Coronary artery (tissue), 2 donors: Measurements from ENCODE around the gene SPATA21.

Experiments used
- DNase-seq: peaks from one replicate; pipeline ENCODE4 v3.0.0-alpha.2; 2017; ENCODE audit warnings: low spot score
- H3K27ac ChIP-seq, 2 donors: fragments of 200-600 bp; sonication (generic); one replicate each; pipeline ENCODE4 v1.5.1; 2016 to 2019
- H3K4me3 ChIP-seq: fragments of 200-600 bp; sonication (generic); 2 replicates; pipeline ENCODE4 v1.5.1; 2016; ENCODE audit warnings: mild to moderate bottlenecking, moderate library complexity
- TF ChIP-seq, protein P1 (sequence below): fragments of 200-600 bp; sonication (generic); IDR thresholded peaks from one replicate; pipeline ENCODE4 v1.5.1; 2019; ENCODE audit warnings: antibody characterized with exemption

The SPATA21 gene

DNA sequence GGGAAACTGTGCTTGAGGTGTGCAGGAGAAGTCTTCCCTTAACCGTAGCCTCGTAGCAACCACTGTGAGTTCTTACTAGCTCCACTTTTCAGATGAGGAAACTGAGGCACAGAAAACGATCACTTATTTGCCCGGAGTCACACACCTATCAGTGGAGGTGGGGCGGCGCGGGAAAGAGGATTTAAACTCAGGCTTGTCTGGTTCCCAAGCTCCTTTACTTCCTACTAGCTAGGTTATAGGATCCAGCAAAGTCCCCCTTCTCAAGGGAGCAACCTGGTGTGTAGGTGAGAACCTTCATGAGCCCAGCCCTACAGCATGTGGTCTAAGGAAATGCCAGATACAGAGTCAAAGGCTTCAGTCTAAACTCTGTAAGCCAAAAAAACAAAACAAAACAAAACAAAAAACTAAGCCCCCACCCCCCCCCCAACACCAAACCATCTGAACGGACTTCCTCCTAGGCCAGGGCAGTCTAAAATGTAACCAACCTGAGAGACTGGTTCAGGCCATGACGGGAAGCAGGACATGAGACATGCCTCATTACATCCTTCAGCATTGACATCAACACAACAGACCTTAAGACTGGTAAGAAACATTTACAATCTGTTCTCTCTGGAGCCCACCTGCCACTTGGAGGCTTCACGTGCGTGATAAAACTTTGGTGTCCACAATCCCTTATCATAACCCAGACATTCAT lies 84.2 kb downstream of the SPATA21 start:
- H3K4me3 ChIP-seq, result peak overlapping the region; percentile 99
- TF ChIP-seq, protein P1, sequence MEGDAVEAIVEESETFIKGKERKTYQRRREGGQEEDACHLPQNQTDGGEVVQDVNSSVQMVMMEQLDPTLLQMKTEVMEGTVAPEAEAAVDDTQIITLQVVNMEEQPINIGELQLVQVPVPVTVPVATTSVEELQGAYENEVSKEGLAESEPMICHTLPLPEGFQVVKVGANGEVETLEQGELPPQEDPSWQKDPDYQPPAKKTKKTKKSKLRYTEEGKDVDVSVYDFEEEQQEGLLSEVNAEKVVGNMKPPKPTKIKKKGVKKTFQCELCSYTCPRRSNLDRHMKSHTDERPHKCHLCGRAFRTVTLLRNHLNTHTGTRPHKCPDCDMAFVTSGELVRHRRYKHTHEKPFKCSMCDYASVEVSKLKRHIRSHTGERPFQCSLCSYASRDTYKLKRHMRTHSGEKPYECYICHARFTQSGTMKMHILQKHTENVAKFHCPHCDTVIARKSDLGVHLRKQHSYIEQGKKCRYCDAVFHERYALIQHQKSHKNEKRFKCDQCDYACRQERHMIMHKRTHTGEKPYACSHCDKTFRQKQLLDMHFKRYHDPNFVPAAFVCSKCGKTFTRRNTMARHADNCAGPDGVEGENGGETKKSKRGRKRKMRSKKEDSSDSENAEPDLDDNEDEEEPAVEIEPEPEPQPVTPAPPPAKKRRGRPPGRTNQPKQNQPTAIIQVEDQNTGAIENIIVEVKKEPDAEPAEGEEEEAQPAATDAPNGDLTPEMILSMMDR, result no peak
- peak overlapping the region; percentile 96 to 99 for H3K27ac ChIP-seq
- DNase-seq, result no peak

DNA sequence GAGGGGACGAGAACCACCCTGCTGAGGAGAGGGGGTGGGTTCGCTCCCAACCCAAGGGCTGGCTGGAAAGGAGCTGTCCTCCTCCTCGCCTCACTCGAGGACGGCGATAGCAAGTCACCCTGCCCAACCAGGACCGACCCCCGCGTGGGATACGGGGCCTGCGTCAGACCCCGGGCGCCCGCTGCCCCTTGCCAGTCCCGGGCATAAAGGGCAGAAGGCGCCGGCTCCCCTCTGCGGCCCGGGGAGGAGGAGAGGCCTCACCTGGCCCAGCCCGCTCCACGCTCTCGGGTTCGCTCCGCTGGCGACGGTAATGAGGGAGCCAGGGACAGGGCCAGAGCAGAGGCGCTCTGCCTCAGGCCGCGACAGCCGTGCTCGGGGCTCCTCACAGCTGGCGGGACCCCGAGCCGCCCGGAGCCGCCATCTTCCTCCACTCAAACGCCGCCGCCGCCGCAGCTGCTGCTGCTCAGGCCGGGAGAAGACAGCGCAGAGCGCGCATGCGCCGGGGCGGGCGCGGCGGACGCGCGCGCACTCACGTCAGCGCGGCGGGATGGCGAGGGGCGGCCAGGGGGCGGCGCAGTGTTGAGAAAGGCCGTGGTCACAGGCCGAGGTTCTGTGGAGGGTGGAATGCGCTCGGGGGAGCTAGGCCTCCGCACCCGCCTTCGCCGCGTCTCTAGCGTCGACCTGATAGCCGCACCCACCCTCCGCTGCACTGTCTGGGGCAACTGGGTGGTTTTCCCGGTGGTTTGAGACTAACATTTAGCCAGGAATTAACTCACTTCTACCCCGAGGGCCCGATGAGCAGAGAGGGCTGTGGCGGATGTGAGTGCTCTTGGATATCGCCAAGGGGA lies 85.0 kb downstream of the SPATA21 start, which contains the start of gene FBXO42:
TSS of gene FBXO42 (minus strand) at position 487 of the 848 bp plus-strand sequence. CDS start 37,062 bp downstream, outside the sequence.
- TF ChIP-seq, protein P1, result peak; percentile 20
- H3K27ac ChIP-seq, result peak within 1 kb of the TSS; percentile 96 to 99
- peak; percentile 95 for DNase-seq
- peak within 1 kb of the TSS; percentile 99 for H3K4me3 ChIP-seq

DNA sequence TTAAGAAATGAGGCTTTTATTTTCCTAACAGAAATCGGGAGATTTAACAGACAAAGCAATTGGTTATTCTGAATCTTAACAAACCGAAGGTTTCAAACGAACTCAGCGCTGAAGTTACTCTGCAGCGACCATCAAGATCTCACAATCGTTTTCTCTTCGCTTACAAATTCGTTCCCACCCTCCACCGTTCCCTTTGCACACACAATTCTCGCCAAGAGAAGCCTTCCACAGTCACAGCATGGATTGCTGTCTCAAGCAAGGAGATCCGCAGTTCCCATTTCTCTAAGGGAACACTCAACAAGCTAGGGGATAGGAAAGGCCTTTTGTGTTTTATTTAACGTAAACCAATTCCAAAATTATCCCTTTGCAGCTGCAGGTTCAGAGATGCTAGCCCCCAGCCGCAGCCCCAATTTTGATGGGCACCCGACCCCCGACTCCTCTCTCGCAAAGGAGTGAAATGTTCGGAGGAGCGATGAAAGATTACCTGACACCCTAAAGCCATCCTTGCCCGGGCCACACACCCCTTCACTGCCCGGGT lies 85.7 kb downstream of the SPATA21 start:
- TF ChIP-seq, protein P1, result no peak
- peak overlapping the region; percentile 96 to 99 for H3K27ac ChIP-seq
- DNase-seq, result no peak
- H3K4me3 ChIP-seq, result peak overlapping the region; percentile 99

DNA sequence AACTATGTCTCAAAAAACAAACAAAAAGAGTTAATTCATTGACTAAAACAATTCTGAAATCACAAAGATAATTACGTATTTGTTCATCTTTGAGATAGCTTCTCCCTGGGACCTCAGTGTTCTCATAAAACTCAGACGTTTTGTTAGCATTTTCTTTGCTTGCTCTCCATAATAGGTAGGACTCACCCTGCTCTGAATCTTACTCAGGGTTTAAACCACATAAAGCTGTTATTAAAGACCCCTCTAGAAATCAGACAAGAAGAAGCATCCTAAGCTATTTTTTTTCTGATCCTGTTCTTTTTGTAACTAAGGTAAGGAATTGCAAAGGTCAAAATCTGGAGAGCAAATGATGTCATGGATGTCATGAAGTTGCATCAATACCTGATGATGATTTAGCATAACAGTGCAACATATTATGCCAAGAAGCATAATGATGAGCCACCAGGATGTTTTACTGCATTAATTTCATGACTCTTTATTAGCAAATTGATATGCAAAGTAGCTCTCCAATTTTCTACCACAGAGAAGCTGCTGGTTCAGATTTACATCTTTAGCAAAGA lies 87.3 kb downstream of the SPATA21 start:
- Histone ChIP-seq H3K27ac (peak overlapping the region in 1 of 2 donors; percentile 37), H3K4me3 (peak overlapping the region; percentile 99)
- DNase-seq, result no peak
- TF ChIP-seq, protein P1, result no peak
